Fibroblast of lung (primary cell): ENCODE data around the gene ZNF556. TPM values are rescaled to one million over a fixed set of nuclear protein-coding genes. Genes with fewer than 3 reads are reported as not detected.
A peak's percentile ranks its signal among the peaks of the same experiment; 100 is the strongest.

Experiments
- DNase-seq, 2 donors: peaks; one replicate each; pipeline versions ENCODE4 v3.0.0 to v3.0.0-alpha.2; 2010; ENCODE audit warnings: low read depth in 2 of 2
- H2AFZ ChIP-seq: 2 replicates; pipeline ENCODE4 v1.5.1; 2012; ENCODE audit warnings: low read length, control low read depth, inconsistent platforms
- H3K27ac ChIP-seq: 2 replicates; pipeline ENCODE4 v1.5.1; 2011; ENCODE audit warnings: low read length, control low read depth; ENCODE audit not compliant: insufficient read depth
- H3K27me3 ChIP-seq: 2 replicates; pipeline ENCODE4 v1.5.1; 2011; ENCODE audit warnings: mild to moderate bottlenecking, low read length; ENCODE audit not compliant: control insufficient read depth, insufficient read depth
- H3K36me3 ChIP-seq: 2 replicates; pipeline ENCODE4 v1.5.1; 2011; ENCODE audit warnings: low read length; ENCODE audit not compliant: control insufficient read depth, insufficient read depth
- H3K4me1 ChIP-seq: 2 replicates; pipeline ENCODE4 v1.5.1; 2011; ENCODE audit warnings: low read length; ENCODE audit not compliant: control insufficient read depth, insufficient read depth; ENCODE audit errors: extremely low read depth
- H3K4me2 ChIP-seq: 2 replicates; pipeline ENCODE4 v1.5.1; 2011; ENCODE audit warnings: low read length, control low read depth; ENCODE audit not compliant: insufficient read depth; ENCODE audit errors: extremely low read depth
- H3K4me3 ChIP-seq, 4 experiments: fragments of 200-600 bp in 1 of 4; sonication (generic) in 1 of 4; replicated peaks in 1 of 4; 2 replicates each; pipeline ENCODE4 v1.5.1; 2011 to 2016; ENCODE audit warnings: low read length in 4 of 4, low read depth in 3 of 4, mild to moderate bottlenecking in 3 of 4, control low read depth in 2 of 4, inconsistent platforms in 1 of 4, mixed read lengths in 1 of 4; ENCODE audit not compliant: insufficient read depth in 1 of 4; ENCODE audit errors: control extremely low read depth in 1 of 4
- H3K79me2 ChIP-seq: 2 replicates; pipeline ENCODE4 v1.5.1; 2012; ENCODE audit warnings: mild to moderate bottlenecking, low read length, inconsistent platforms; ENCODE audit not compliant: control insufficient read depth, insufficient read depth
- H3K9ac ChIP-seq: 2 replicates; pipeline ENCODE4 v1.5.1; 2011; ENCODE audit warnings: mild to moderate bottlenecking, low read length, control low read depth; ENCODE audit not compliant: insufficient read depth
- H3K9me3 ChIP-seq: 2 replicates; pipeline ENCODE4 v1.5.1; 2012; ENCODE audit warnings: low read depth, low read length; ENCODE audit not compliant: control insufficient read depth, insufficient read depth
- H4K20me1 ChIP-seq: 2 replicates; pipeline ENCODE4 v1.5.1; 2011; ENCODE audit warnings: low read length; ENCODE audit not compliant: control insufficient read depth, insufficient read depth; ENCODE audit errors: extremely low read depth
- CTCF ChIP-seq, 2 donors: IDR thresholded peaks in 1 of 2; conservative IDR thresholded peaks in 1 of 2; 1 replicate in 1 of 2; 2 replicates in 1 of 2; pipeline ENCODE4 v1.5.1; 2011 to 2012; ENCODE audit warnings: low read length in 2 of 2, control low read depth in 1 of 2, inconsistent platforms in 1 of 2, low read depth in 1 of 2, mild to moderate bottlenecking in 1 of 2
- EZH2 ChIP-seq: IDR thresholded peaks from 2 replicates; pipeline ENCODE4 v1.5.1; 2012; ENCODE audit warnings: low read length, control low read depth, mild to moderate bottlenecking; ENCODE audit errors: missing control alignments
- polyA plus RNA-seq, 2 donors: library from polyadenylated mRNA; depleted of rRNA in 1 of 2; stranded (reverse) in 1 of 2; unstranded in 1 of 2; fragments of >200 nt; gene quantifications; 2 replicates each; pipeline ENCODE4 v1.2.1, GENCODE V29; 2011 to 2012; ENCODE audit warnings: missing spikeins in 1 of 2
- total RNA-seq: library from RNA; depleted of rRNA; stranded (reverse); fragments of >200 nt; gene quantifications from 2 replicates; pipeline ENCODE4 v1.2.1, GENCODE V29; 2014

The ZNF556 gene
- total and polyA plus RNA-seq, 2 donors (not counting 1 experiment from before 2014, with no cell fraction given): 0.09 to 0.17 TPM

- H3K4me1 ChIP-seq: no peaks in the 10 kb centered on the region
- DNase-seq: no peak
- no peaks in the 10 kb centered on the region for H3K27me3 ChIP-seq
- H3K4me3 ChIP-seq: no peak overlapping the region
- no peak for TF ChIP-seq CTCF (conservative IDR thresholded peaks at IDR 0.05 in 1 of 2, IDR thresholded peaks at IDR 0.05 in 1 of 2; ENCODE audit: low read depth in 1 of 2, low read length in 2 of 2)
- no peak for TF ChIP-seq EZH2
- H3K27ac ChIP-seq: no peak overlapping the region
- H3K9ac ChIP-seq: no peak overlapping the region
- H4K20me1 ChIP-seq: no peaks in the 10 kb centered on the region
- peaks cover 2% of the 10 kb centered on the region for H3K79me2 ChIP-seq
- H2AFZ ChIP-seq: no peak overlapping the region
- H3K9me3 ChIP-seq: peaks cover 8% of the 10 kb centered on the region
- peaks cover 4% of the 10 kb centered on the region for H3K36me3 ChIP-seq
- H3K4me2 ChIP-seq: no peak overlapping the region
Observed at GRCh38 chr19:2848616-2849015, 18.5 kb upstream of the ZNF556 start.

GRCh38 chr19:2850256-2850925 lies 16.7 kb upstream of the ZNF556 start:
- Histone ChIP-seq H3K36me3 (peaks cover 4% of the 10 kb centered on the region), H2AFZ (no peak overlapping the region), H3K9me3 (peaks cover 12% of the 10 kb centered on the region), H3K4me1 (no peaks in the 10 kb centered on the region), H3K27me3 (no peaks in the 10 kb centered on the region), H3K27ac (no peak overlapping the region), H3K4me2 (no peak overlapping the region), H4K20me1 (no peaks in the 10 kb centered on the region), H3K9ac (no peak overlapping the region), H3K4me3 (no peak overlapping the region), H3K79me2 (peaks cover 2% of the 10 kb centered on the region)
- TF ChIP-seq CTCF (conservative IDR thresholded peaks at IDR 0.05 in 1 of 2, IDR thresholded peaks at IDR 0.05 in 1 of 2; ENCODE audit: low read depth in 1 of 2, low read length in 2 of 2): no peak
- no peak for TF ChIP-seq EZH2
- no peak for DNase-seq

- H3K79me2 ChIP-seq: no peaks in the 10 kb centered on the region
- no peaks in the 10 kb centered on the region for H3K4me1 ChIP-seq
- H3K27me3 ChIP-seq: no peaks in the 10 kb centered on the region
- no peak overlapping the region for H3K4me2 ChIP-seq
- peaks cover 4% of the 10 kb centered on the region for H3K36me3 ChIP-seq
- no peak overlapping the region for H2AFZ ChIP-seq
- TF ChIP-seq CTCF (conservative IDR thresholded peaks at IDR 0.05 in 1 of 2, IDR thresholded peaks at IDR 0.05 in 1 of 2; ENCODE audit: low read depth in 1 of 2, low read length in 2 of 2): no peak
- TF ChIP-seq EZH2: no peak
- no peaks in the 10 kb centered on the region for H4K20me1 ChIP-seq
- H3K9me3 ChIP-seq: peaks cover 12% of the 10 kb centered on the region
- peak in 1 of 2 donors; percentile 11 for DNase-seq
- no peak overlapping the region for H3K4me3 ChIP-seq
- no peak overlapping the region for H3K9ac ChIP-seq
- no peak overlapping the region for H3K27ac ChIP-seq
Observed at GRCh38 chr19:2852598-2852997, 14.5 kb upstream of the ZNF556 start.
